HCT116 (cell line): Measurements from ENCODE around the gene CAP2. TPM values are rescaled to one million over a fixed set of nuclear protein-coding genes. Genes with fewer than 3 reads are reported as not detected.

Source experiments
- ATAC-seq: fragments of 200-7000 bp; cut with Tn5 transposase; 2 replicates; pipeline ENCODE4 v1.9.1; 2020; ENCODE audit warnings: mild to moderate bottlenecking, moderate library complexity
- BruUV-seq: library from RNA; stranded (reverse); fragments of 400-500 nt; replicated peaks from 2 replicates; lab custom pipeline; 2021; lab: Mats Ljungman, UMichigan
- CTCF ChIA-PET: fragments of 300-600 bp; sonication (Branson Sonifier 250); formaldehyde crosslinking; loops from one replicate; lab custom pipeline; 2021; ENCODE audit warnings: antibody characterized with exemption; lab: Charles Lee
- POLR2A ChIA-PET: fragments of 300-600, 350-600 bp; sonication (Branson Sonifier 250); formaldehyde crosslinking; loops from one replicate; lab custom pipeline; 2021; ENCODE audit warnings: antibody characterized with exemption; lab: Charles Lee
- RAD21 ChIA-PET, 2 experiments: fragments of 300-600 bp; sonication (Branson Sonifier 250); formaldehyde crosslinking; loops; one replicate each; lab custom pipeline; 2023; ENCODE audit warnings: low total read pairs in 2 of 2; ENCODE audit not compliant: uncharacterized antibody in 2 of 2, unreplicated experiment in 2 of 2, low non-redundant PET in 1 of 2; lab: Charles Lee
- DNase-seq: peaks from one replicate; pipeline ENCODE4 v3.0.0-alpha.2; 2010; ENCODE audit warnings: low read depth, low spot score
- H2AFZ ChIP-seq: fragments of 200-600 bp; shearing (Covaris generic), sonication (generic); 2 replicates; pipeline ENCODE4 v1.6.1; 2017; ENCODE audit warnings: low read depth, mixed run types, mixed read lengths, antibody characterized with exemption, low read length; ENCODE audit not compliant: poor library complexity, severe bottlenecking
- H3K27ac ChIP-seq: 2 replicates; pipeline ENCODE4 v1.5.1; 2012; ENCODE audit warnings: low read depth, low read length
- H3K27me3 ChIP-seq: fragments of 200-600 bp; sonication (generic); 2 replicates; pipeline ENCODE4 v1.6.1; 2016; ENCODE audit warnings: mixed run types, low read length, mixed read lengths; ENCODE audit not compliant: insufficient read depth
- H3K36me3 ChIP-seq, 2 experiments: fragments of 200-500 bp in 1 of 2; fragments of 200-600 bp in 1 of 2; sonication (Bioruptor generic) in 1 of 2; sonication (generic) in 1 of 2; 2 replicates each; pipeline versions ENCODE4 v1.5.1 to v1.6.1; 2014 to 2016; ENCODE audit warnings: low read length in 2 of 2, inconsistent platforms in 1 of 2, mixed read lengths in 1 of 2, mixed run types in 1 of 2; ENCODE audit not compliant: insufficient read depth in 2 of 2, control insufficient read depth in 1 of 2
- H3K4me1 ChIP-seq, 2 experiments: fragments of 200-600 bp in 1 of 2; sonication (generic) in 1 of 2; 2 replicates each; pipeline versions ENCODE4 v1.5.1 to v1.6.1; 2012 to 2017; ENCODE audit warnings: low read length in 2 of 2, inconsistent platforms in 1 of 2, mild to moderate bottlenecking in 1 of 2, mixed read lengths in 1 of 2, mixed run types in 1 of 2, moderate library complexity in 1 of 2; ENCODE audit not compliant: insufficient read depth in 2 of 2, control insufficient read depth in 1 of 2
- H3K4me2 ChIP-seq: fragments of 200-600 bp; sonication (generic); 2 replicates; pipeline ENCODE4 v1.6.1; 2017; ENCODE audit warnings: mixed run types, low read length, mixed read lengths
- H3K4me3 ChIP-seq, 2 experiments: fragments of 200-600 bp in 1 of 2; sonication (generic) in 1 of 2; replicated peaks in 1 of 2; 2 replicates each; pipeline ENCODE4 v1.5.1; 2011 to 2016; ENCODE audit warnings: low read length in 2 of 2, control low read depth in 1 of 2, low read depth in 1 of 2, mild to moderate bottlenecking in 1 of 2, mixed read lengths in 1 of 2, mixed run types in 1 of 2
- H3K79me2 ChIP-seq: fragments of 200-600 bp; sonication (generic); 2 replicates; pipeline ENCODE4 v1.6.1; 2017; ENCODE audit warnings: mild to moderate bottlenecking, mixed run types, low read length, moderate library complexity, mixed read lengths; ENCODE audit not compliant: insufficient read depth
- H3K9ac ChIP-seq: fragments of 200-600 bp; sonication (generic); 2 replicates; pipeline ENCODE4 v1.6.1; 2016; ENCODE audit warnings: low read length, mixed read lengths
- H3K9me2 ChIP-seq: fragments of 200-600 bp; sonication (generic), shearing (Covaris generic); 2 replicates; pipeline ENCODE4 v1.6.1; 2017; ENCODE audit warnings: mixed run types, mild to moderate bottlenecking, moderate library complexity; ENCODE audit not compliant: insufficient read depth
- H3K9me3 ChIP-seq, 2 experiments: fragments of 200-500 bp in 1 of 2; fragments of 200-600 bp in 1 of 2; sonication (Bioruptor generic) in 1 of 2; sonication (generic) in 1 of 2; 2 replicates each; pipeline ENCODE4 v1.6.1; 2014 to 2017; ENCODE audit warnings: low read length in 2 of 2, mixed read lengths in 2 of 2, inconsistent platforms in 1 of 2, low read depth in 1 of 2, mild to moderate bottlenecking in 1 of 2, mixed run types in 1 of 2, moderate library complexity in 1 of 2; ENCODE audit not compliant: control insufficient read depth in 1 of 2, insufficient read depth in 1 of 2
- H4K20me1 ChIP-seq: fragments of 200-600 bp; sonication (generic), shearing (Covaris generic); 2 replicates; pipeline ENCODE4 v1.6.1; 2017; ENCODE audit warnings: mixed run types, mild to moderate bottlenecking, moderate library complexity; ENCODE audit not compliant: insufficient read depth
- CBX3 ChIP-seq: IDR thresholded peaks from 2 replicates; pipeline ENCODE4 v1.6.1; 2012; ENCODE audit warnings: low read depth
- EGR1 ChIP-seq: IDR thresholded peaks from 2 replicates; pipeline ENCODE4 v1.6.1; 2012; ENCODE audit warnings: low read depth
- POLR2A ChIP-seq: IDR thresholded peaks from 2 replicates; pipeline ENCODE4 v1.7.0; 2011; ENCODE audit warnings: borderline replicate concordance; ENCODE audit not compliant: insufficient read depth, insufficient read length; ENCODE audit errors: extremely low read depth
- POLR2AphosphoS5 ChIP-seq: IDR thresholded peaks from 2 replicates; pipeline ENCODE4 v1.6.1; 2011; ENCODE audit warnings: mild to moderate bottlenecking, low read depth, low read length, moderate library complexity
- REST ChIP-seq: IDR thresholded peaks from 2 replicates; pipeline ENCODE4 v1.6.1; 2012; ENCODE audit warnings: low read depth
- SRF ChIP-seq: IDR thresholded peaks from 2 replicates; pipeline ENCODE4 v1.6.1; 2012; ENCODE audit warnings: low read depth
- YY1 ChIP-seq: IDR thresholded peaks from 2 replicates; pipeline ENCODE4 v1.6.1; 2011; ENCODE audit warnings: low read length, low read depth, moderate library complexity, mild to moderate bottlenecking; ENCODE audit not compliant: insufficient replicate concordance; ENCODE audit errors: extremely low read depth
- ZFX ChIP-seq: fragments of 450-650 bp; IDR thresholded peaks from 2 replicates; pipeline ENCODE4 v1.6.1; 2017
- intact Hi-C: fragments of 100-400 bp; cut with micrococcal nuclease; formaldehyde crosslinking; loops from 2 replicates; pipeline ENCODE4 v1.10.0; 2022
- total RNA-seq: library from RNA; stranded (reverse); gene quantifications from one replicate; pipeline ENCODE4 v1.2.1, GENCODE V29; 2021; ENCODE audit not compliant: unreplicated experiment
- TF ChIP-seq, protein P1 (sequence below): IDR thresholded peaks from 2 replicates; pipeline ENCODE4 v1.6.1; 2011; ENCODE audit warnings: mild to moderate bottlenecking, low read length, moderate library complexity; ENCODE audit not compliant: insufficient replicate concordance; ENCODE audit errors: extremely low read depth
- TF ChIP-seq, protein P2 (sequence below): IDR thresholded peaks from 2 replicates; pipeline ENCODE4 v1.6.1; 2012

The CAP2 gene
- total RNA-seq, 1 experiment from 2014 or later: 3.8 TPM

DNA sequence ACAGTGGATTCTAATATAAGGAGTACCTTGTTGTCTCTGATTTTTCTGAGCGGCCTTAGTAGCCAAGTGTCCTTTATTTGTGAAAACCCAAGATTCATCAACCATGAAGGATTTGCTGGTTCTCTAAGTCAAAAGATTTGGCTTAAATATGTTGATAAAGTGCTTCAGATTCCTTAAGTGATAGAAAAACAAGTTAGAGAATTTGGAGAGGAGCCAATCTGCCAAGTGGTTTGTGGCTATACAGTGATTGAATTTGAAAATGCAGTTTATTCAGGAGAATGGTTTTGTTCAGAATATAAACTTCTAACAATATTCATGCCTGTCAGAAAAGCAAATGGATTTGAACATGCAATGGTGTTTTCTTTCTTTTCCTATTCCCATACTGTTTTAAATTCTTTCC lies 54.8 kb downstream of the CAP2 start:
- RAD21 ChIA-PET: no interaction called here
- H3K9me2 ChIP-seq: no peaks in the 10 kb centered on the region
- no peak overlapping the region for H3K4me3 ChIP-seq
- POLR2A ChIA-PET: no interaction called here
- no peak overlapping the region for H3K9ac ChIP-seq
- H3K27ac ChIP-seq: no peak overlapping the region
- H3K4me1 ChIP-seq: no peaks in the 10 kb centered on the region
- no peak for DNase-seq
- CTCF ChIA-PET: no interaction called here
- TF ChIP-seq SRF: no peak
- TF ChIP-seq, protein P1, sequence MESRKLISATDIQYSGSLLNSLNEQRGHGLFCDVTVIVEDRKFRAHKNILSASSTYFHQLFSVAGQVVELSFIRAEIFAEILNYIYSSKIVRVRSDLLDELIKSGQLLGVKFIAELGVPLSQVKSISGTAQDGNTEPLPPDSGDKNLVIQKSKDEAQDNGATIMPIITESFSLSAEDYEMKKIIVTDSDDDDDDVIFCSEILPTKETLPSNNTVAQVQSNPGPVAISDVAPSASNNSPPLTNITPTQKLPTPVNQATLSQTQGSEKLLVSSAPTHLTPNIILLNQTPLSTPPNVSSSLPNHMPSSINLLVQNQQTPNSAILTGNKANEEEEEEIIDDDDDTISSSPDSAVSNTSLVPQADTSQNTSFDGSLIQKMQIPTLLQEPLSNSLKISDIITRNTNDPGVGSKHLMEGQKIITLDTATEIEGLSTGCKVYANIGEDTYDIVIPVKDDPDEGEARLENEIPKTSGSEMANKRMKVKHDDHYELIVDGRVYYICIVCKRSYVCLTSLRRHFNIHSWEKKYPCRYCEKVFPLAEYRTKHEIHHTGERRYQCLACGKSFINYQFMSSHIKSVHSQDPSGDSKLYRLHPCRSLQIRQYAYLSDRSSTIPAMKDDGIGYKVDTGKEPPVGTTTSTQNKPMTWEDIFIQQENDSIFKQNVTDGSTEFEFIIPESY: no peak
- no peak for TF ChIP-seq ZFX
- TF ChIP-seq, protein P2, sequence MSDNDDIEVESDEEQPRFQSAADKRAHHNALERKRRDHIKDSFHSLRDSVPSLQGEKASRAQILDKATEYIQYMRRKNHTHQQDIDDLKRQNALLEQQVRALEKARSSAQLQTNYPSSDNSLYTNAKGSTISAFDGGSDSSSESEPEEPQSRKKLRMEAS: no peak
- no peak for TF ChIP-seq POLR2A
- TF ChIP-seq REST: no peak
- no peak for TF ChIP-seq EGR1
- TF ChIP-seq YY1: no peak
- TF ChIP-seq POLR2AphosphoS5: no peak
- TF ChIP-seq CBX3: no peak
- H3K4me2 ChIP-seq: no peak overlapping the region
- no peaks in the 10 kb centered on the region for H3K9me3 ChIP-seq
- H3K79me2 ChIP-seq: no peaks in the 10 kb centered on the region
- no peaks in the 10 kb centered on the region for H4K20me1 ChIP-seq
- H3K27me3 ChIP-seq: no peaks in the 10 kb centered on the region
- BruUV-seq: no TSS peak
- intact Hi-C loops: no loop called here
- ATAC-seq: no peak
- H3K36me3 ChIP-seq: no peaks in the 10 kb centered on the region
- H2AFZ ChIP-seq: no peak overlapping the region
